HepG2 (cell line): Measurements from ENCODE around the gene FLAD1. TPM values are rescaled to one million over a fixed set of nuclear protein-coding genes. Genes with fewer than 3 reads are reported as not detected.

Source experiments
- AGO1 ChIP-seq: fragments of 200-400 bp; formaldehyde crosslinking; IDR thresholded peaks from 2 replicates; pipeline ENCODE4 v1.6.1; 2017; ENCODE audit warnings: mild to moderate bottlenecking, low read depth, low read length, moderate library complexity; ENCODE audit not compliant: poor library complexity, severe bottlenecking
- EEA1 ChIP-seq: sonication (generic); formaldehyde crosslinking; IDR thresholded peaks from 2 replicates; pipeline ENCODE4 v1.5.1; 2020; ENCODE audit warnings: mild to moderate bottlenecking, missing genetic modification reagents, borderline replicate concordance
- MTF1 ChIP-seq: sonication (generic); formaldehyde crosslinking; IDR thresholded peaks from 2 replicates; pipeline ENCODE4 v1.5.0; 2020; ENCODE audit warnings: missing genetic modification reagents
- PCBP2 ChIP-seq: fragments of 200-400 bp; formaldehyde crosslinking; optimal IDR thresholded peaks from 2 replicates; pipeline ENCODE3; 2018; ENCODE audit warnings: low read length, low read depth; ENCODE audit not compliant: poor library complexity, severe bottlenecking
- SAFB2 ChIP-seq: sonication (generic); formaldehyde crosslinking; IDR thresholded peaks from 2 replicates; pipeline ENCODE4 v1.5.1; 2020; ENCODE audit warnings: missing genetic modification reagents, low read depth, mild to moderate bottlenecking, borderline replicate concordance
- SMYD3 ChIP-seq: sonication (generic); formaldehyde crosslinking; IDR thresholded peaks from 2 replicates; pipeline ENCODE4 v1.8.1; 2023; ENCODE audit warnings: mild to moderate bottlenecking, missing genetic modification reagents
- THYN1 ChIP-seq: sonication (generic); formaldehyde crosslinking; IDR thresholded peaks from 2 replicates; pipeline ENCODE4 v1.8.1; 2023; ENCODE audit warnings: low read depth, mild to moderate bottlenecking, moderate library complexity, missing genetic modification reagents, borderline replicate concordance
- ZNF260 ChIP-seq: sonication (generic); formaldehyde crosslinking; IDR thresholded peaks from 2 replicates; pipeline ENCODE4 v1.4.0; 2020; ENCODE audit warnings: missing genetic modification reagents, low read depth, mild to moderate bottlenecking, borderline replicate concordance
- ZNF484 ChIP-seq: sonication (generic); formaldehyde crosslinking; IDR thresholded peaks from 2 replicates; pipeline ENCODE4 v1.5.1; 2020; ENCODE audit warnings: mild to moderate bottlenecking, low read depth, missing genetic modification reagents, borderline replicate concordance
- ZNF747 ChIP-seq: sonication (generic); formaldehyde crosslinking; IDR thresholded peaks from 2 replicates; pipeline ENCODE4 v1.8.1; 2023; ENCODE audit warnings: missing genetic modification reagents, mild to moderate bottlenecking, borderline replicate concordance
- polyA plus RNA-seq, 8 experiments: library from polyadenylated mRNA; depleted of rRNA in 3 of 8; stranded (reverse) in 7 of 8; unstranded in 1 of 8; fragments of >200 nt; fragmentation: Illumina TruSeq in 4 of 8; extraction: Trizol in 4 of 8; gene quantifications; 2 replicates each; pipeline versions ENCODE4 v1.2.1 to v1.2.3, GENCODE V29; 2011 to 2016; ENCODE audit warnings: low read depth in 4 of 8, missing spikeins in 1 of 8, mixed read lengths in 1 of 8; ENCODE audit not compliant: insufficient read depth in 1 of 8
- total RNA-seq, 5 experiments: library from RNA; depleted of rRNA; stranded (reverse); fragments of >200 nt; fragmentation: Illumina TruSeq; extraction: Trizol; gene quantifications; 2 replicates each; pipeline ENCODE4 v1.2.3, GENCODE V29; 2016; ENCODE audit warnings: low read depth in 1 of 5
- TF ChIP-seq, protein P1 (sequence below): sonication (generic); formaldehyde crosslinking; IDR thresholded peaks from 2 replicates; pipeline ENCODE4 v1.8.0; 2022; ENCODE audit warnings: mild to moderate bottlenecking, missing genetic modification reagents; ENCODE audit not compliant: insufficient replicate concordance
- TF ChIP-seq, protein P2 (sequence below): sonication (generic); formaldehyde crosslinking; IDR thresholded peaks from 2 replicates; pipeline ENCODE4 v1.4.0; 2020; ENCODE audit warnings: missing genetic modification reagents
- TF ChIP-seq, protein P3 (sequence below): sonication (generic); formaldehyde crosslinking; IDR thresholded peaks from 2 replicates; pipeline ENCODE4 v1.4.0; 2020; ENCODE audit warnings: low read depth, mild to moderate bottlenecking, missing genetic modification reagents
- TF ChIP-seq, protein P4 (sequence below): sonication (generic); formaldehyde crosslinking; IDR thresholded peaks from 2 replicates; pipeline ENCODE4 v1.9.0; 2021; ENCODE audit warnings: missing genetic modification reagents, borderline replicate concordance
- TF ChIP-seq, protein P5 (sequence below): sonication (generic); formaldehyde crosslinking; IDR thresholded peaks from 2 replicates; pipeline ENCODE4 v1.5.0; 2020; ENCODE audit warnings: missing genetic modification reagents
- TF ChIP-seq, protein P6 (sequence below): sonication (generic); formaldehyde crosslinking; IDR thresholded peaks from 2 replicates; pipeline ENCODE4 v1.4.0; 2020; ENCODE audit warnings: missing genetic modification reagents
- TF ChIP-seq, protein P7 (sequence below): sonication (generic); formaldehyde crosslinking; IDR thresholded peaks from 2 replicates; pipeline ENCODE4 v1.5.0; 2020; ENCODE audit warnings: missing genetic modification reagents

FLAD1 gene
- total and polyA plus RNA-seq, 2 of the 13 experiments (the other 11 are each of a cell fraction or from before 2014, with no cell fraction given) = 25.9 to 32.8 TPM

DNA sequence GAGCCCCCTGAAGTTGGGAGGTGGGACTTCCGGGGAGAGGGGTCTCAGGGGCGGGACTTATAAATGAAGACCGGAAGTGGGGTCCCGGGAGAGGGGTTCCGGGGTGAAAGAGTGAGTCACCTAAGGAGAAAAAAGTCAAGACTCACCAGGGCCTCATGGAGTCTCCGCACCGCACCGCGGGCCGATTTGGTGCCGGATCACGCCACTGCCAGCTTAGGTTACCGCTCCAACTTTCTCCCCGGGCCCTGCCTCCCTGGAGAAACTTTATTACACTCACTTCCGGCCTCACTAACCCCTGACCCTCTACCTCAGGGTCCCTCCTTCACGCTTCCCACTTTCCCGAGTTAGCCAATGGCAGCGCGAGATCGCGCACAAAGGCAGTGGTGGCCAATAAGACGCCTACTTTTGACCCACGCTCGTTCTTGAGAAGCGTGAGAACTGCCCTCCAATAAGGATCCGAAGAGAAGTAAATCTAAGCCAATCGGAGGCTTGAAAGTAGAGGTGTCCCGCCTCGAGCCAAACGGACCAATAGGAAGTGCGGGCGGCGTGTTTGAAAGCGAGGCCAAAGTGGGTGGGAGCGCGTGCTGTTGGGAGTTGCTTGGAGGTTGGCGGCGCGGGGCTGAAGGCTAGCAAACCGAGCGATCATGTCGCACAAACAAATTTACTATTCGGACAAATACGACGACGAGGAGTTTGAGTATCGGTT is 8.9 kb upstream of the FLAD1 start, which contains the start of gene CKS1B (continued):
- TF ChIP-seq, protein P1, sequence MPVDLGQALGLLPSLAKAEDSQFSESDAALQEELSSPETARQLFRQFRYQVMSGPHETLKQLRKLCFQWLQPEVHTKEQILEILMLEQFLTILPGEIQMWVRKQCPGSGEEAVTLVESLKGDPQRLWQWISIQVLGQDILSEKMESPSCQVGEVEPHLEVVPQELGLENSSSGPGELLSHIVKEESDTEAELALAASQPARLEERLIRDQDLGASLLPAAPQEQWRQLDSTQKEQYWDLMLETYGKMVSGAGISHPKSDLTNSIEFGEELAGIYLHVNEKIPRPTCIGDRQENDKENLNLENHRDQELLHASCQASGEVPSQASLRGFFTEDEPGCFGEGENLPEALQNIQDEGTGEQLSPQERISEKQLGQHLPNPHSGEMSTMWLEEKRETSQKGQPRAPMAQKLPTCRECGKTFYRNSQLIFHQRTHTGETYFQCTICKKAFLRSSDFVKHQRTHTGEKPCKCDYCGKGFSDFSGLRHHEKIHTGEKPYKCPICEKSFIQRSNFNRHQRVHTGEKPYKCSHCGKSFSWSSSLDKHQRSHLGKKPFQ (CRISPR knock-in tag) = no peak
- TF ChIP-seq THYN1 (no peak), ZNF260 (CRISPR knock-in tag) (no peak), AGO1 (no peak), SMYD3 (CRISPR knock-in tag) (peak; percentile 83; the same call in 1 of the 2 replicates), ZNF747 (CRISPR knock-in tag) (peak; percentile 41; the same call in 1 of the 2 replicates), EEA1 (CRISPR knock-in tag) (no peak), PCBP2 (no peak), MTF1 (no peak), ZNF484 (CRISPR knock-in tag) (no peak), SAFB2 (CRISPR knock-in tag) (no peak; the same call in 1 of the 2 replicates)
- TF ChIP-seq, protein P2, sequence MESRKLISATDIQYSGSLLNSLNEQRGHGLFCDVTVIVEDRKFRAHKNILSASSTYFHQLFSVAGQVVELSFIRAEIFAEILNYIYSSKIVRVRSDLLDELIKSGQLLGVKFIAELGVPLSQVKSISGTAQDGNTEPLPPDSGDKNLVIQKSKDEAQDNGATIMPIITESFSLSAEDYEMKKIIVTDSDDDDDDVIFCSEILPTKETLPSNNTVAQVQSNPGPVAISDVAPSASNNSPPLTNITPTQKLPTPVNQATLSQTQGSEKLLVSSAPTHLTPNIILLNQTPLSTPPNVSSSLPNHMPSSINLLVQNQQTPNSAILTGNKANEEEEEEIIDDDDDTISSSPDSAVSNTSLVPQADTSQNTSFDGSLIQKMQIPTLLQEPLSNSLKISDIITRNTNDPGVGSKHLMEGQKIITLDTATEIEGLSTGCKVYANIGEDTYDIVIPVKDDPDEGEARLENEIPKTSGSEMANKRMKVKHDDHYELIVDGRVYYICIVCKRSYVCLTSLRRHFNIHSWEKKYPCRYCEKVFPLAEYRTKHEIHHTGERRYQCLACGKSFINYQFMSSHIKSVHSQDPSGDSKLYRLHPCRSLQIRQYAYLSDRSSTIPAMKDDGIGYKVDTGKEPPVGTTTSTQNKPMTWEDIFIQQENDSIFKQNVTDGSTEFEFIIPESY (CRISPR knock-in tag) = no peak; the same call in 1 of the 2 replicates
- TF ChIP-seq, protein P3, sequence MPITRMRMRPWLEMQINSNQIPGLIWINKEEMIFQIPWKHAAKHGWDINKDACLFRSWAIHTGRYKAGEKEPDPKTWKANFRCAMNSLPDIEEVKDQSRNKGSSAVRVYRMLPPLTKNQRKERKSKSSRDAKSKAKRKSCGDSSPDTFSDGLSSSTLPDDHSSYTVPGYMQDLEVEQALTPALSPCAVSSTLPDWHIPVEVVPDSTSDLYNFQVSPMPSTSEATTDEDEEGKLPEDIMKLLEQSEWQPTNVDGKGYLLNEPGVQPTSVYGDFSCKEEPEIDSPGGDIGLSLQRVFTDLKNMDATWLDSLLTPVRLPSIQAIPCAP = no peak
- TF ChIP-seq, protein P4, sequence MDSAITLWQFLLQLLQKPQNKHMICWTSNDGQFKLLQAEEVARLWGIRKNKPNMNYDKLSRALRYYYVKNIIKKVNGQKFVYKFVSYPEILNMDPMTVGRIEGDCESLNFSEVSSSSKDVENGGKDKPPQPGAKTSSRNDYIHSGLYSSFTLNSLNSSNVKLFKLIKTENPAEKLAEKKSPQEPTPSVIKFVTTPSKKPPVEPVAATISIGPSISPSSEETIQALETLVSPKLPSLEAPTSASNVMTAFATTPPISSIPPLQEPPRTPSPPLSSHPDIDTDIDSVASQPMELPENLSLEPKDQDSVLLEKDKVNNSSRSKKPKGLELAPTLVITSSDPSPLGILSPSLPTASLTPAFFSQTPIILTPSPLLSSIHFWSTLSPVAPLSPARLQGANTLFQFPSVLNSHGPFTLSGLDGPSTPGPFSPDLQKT (CRISPR knock-in tag) = no peak
- TF ChIP-seq, protein P5, sequence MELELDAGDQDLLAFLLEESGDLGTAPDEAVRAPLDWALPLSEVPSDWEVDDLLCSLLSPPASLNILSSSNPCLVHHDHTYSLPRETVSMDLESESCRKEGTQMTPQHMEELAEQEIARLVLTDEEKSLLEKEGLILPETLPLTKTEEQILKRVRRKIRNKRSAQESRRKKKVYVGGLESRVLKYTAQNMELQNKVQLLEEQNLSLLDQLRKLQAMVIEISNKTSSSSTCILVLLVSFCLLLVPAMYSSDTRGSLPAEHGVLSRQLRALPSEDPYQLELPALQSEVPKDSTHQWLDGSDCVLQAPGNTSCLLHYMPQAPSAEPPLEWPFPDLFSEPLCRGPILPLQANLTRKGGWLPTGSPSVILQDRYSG (CRISPR knock-in tag) = no peak
- TF ChIP-seq, protein P6, sequence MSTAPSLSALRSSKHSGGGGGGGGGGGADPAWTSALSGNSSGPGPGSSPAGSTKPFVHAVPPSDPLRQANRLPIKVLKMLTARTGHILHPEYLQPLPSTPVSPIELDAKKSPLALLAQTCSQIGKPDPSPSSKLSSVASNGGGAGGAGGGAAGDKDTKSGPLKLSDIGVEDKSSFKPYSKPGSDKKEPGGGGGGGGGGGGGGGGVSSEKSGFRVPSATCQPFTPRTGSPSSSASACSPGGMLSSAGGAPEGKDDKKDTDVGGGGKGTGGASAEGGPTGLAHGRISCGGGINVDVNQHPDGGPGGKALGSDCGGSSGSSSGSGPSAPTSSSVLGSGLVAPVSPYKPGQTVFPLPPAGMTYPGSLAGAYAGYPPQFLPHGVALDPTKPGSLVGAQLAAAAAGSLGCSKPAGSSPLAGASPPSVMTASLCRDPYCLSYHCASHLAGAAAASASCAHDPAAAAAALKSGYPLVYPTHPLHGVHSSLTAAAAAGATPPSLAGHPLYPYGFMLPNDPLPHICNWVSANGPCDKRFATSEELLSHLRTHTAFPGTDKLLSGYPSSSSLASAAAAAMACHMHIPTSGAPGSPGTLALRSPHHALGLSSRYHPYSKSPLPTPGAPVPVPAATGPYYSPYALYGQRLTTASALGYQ (CRISPR knock-in tag) = no peak
- TF ChIP-seq, protein P7, sequence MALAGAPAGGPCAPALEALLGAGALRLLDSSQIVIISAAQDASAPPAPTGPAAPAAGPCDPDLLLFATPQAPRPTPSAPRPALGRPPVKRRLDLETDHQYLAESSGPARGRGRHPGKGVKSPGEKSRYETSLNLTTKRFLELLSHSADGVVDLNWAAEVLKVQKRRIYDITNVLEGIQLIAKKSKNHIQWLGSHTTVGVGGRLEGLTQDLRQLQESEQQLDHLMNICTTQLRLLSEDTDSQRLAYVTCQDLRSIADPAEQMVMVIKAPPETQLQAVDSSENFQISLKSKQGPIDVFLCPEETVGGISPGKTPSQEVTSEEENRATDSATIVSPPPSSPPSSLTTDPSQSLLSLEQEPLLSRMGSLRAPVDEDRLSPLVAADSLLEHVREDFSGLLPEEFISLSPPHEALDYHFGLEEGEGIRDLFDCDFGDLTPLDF (CRISPR knock-in tag) = no peak
